T-helper 1 cell (primary cell): ENCODE measurements around the gene AFG1L.
"Not testable (repeated sequence)": the region's sequence is repeated elsewhere in the genome, so short reads cannot be mapped to it uniquely, and the experiment has no call there.

Experiments
- DNase-seq, 5 donors: peaks; one replicate each; pipeline ENCODE4 v3.0.0-alpha.2; 2012 to 2020

The AFG1L gene

DNA sequence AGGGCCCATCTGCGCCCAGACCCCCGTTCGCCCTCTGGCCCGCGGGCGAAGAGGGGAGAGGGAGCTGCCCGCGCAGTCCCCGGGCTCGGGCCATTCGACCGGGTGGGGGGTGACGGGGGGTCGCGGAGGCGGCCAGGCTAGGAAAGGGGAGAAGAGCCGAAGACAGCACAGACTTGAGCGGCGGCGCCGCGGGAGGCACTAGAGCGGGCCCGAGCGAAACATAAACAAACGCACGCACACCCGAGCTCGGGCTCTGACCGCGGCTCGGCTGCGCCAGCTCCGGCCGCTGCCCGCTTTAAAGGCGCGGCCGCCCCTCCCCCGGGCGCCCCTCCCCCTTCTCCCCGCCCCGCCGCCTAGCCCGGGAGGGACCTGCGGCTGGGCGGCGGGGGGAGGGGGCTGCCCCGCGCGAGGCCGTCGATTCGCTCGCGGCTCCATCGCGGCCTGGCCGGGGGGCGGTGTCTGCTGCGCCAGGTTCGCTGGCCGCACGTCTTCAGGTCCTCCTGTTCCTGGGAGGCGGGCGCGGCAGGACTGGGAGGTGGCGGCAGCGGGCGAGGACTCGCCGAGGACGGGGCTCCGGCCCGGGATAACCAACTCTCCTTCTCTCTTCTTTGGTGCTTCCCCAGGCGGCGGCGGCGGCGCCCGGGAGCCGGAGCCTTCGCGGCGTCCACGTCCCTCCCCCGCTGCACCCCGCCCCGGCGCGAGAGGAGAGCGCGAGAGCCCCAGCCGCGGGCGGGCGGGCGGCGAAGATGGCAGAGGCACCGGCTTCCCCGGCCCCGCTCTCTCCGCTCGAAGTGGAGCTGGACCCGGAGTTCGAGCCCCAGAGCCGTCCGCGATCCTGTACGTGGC, 265.8 kb downstream of the AFG1L start, which contains the start of gene FOXO3:
FOXO3 (plus strand) TSS at position 455 of the 846 bp plus-strand sequence; CDS start at position 747, 292 bp downstream.
- peak; percentile 48 to 74 (median 61) for DNase-seq

DNA sequence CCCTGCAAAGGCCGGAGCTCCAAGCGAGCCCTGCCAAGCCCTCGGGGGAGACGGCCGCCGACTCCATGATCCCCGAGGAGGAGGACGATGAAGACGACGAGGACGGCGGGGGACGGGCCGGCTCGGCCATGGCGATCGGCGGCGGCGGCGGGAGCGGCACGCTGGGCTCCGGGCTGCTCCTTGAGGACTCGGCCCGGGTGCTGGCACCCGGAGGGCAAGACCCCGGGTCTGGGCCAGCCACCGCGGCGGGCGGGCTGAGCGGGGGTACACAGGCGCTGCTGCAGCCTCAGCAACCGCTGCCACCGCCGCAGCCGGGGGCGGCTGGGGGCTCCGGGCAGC, 266.4 kb downstream of the AFG1L start:
- not testable (repeated sequence) for DNase-seq

DNA sequence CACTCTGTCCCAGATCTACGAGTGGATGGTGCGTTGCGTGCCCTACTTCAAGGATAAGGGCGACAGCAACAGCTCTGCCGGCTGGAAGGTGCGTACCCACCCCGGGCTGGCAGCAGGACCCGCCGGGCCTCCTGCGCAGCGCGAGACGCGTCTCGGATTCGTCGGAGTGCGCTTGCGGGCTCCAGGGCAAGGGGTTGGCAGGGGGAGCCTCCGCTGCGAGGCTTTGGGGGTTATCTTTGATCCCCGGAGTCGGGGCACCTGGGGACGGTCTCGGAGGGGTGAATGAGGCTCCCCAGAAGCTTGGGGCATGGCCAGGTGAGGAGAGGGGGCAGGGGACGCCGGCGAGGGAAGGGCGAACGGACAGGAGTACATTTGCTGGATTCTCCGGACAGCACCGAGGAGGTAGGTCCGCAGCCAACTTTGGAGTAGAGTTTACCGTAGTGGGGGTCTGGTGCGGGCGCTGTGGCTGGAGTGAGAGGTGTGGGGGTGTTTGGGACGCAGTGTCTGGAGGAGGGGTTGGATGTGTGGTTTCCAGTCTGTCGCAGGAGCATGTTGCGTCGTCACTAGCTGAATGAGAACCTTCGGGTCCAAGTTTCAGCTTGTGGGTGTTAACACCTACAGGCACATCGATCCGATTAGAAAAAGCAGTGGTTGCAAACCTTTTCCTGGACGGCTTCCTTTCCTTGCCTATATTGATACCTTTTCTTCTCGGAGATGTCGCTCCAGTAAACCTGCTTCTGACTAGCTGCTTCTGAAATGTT, 267.1 kb downstream of the AFG1L start:
- DNase-seq = no peak

DNA sequence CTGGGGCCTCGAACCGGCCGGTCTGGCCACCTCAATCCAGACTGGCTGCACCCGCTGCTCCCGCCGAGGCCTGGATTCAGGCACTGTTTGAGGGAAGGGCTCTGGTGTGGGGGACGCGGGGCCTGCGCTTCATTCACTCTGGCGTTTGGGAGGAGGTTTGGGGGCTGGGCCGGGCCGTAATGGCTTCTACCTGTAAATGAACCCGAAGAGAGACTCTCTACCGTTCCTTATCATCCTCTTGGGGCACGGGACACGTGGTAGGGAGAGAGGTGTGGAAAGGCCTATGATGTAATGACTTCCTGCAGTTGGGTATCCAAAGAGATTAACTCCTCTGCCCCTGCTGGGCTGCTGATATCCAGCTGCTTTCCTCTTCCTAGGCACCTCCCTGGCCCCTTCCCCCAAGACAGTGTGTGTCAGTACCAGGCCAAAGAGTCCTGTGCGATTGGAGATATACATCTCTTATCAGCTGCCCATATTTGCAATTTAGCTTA, 267.7 kb downstream of the AFG1L start:
- DNase-seq = no peak

DNA sequence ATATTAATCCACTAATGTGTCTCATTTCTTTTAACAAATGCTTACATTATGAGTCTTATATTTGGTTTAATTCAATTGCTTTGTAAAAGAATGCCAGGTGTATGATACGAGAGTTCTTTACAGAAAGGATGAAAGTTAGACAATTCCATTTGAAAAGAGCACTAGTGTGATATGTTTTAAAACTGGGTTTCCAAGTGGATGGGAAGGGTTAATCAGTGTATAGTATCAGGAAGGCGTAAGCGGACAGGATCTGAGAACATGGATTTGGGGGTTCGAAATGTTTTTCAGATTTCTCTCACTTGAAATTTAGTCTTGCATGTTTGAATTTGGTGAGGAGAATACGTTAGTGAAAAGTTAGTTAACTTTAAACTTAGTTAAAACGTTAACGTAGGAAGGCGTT, 268.4 kb downstream of the AFG1L start:
- no peak for DNase-seq

DNA sequence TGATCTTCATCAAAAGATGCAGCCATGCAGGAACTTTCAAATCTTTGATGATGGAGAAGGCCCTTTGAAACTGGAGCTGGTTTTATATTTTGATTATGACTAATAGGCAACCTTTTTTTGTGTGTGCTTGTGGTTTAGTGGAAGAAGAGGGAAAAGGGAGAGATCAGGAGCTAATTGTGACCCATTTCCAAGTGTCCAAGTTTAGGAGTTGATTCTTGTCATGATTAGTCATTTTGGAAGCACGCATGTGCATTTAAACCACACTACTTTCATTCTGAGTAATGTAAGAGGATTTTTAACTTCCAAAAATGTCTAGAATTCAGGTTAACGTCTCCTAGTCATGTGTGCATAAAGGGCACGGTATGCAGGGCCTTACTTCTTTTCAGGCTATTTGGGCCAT, 269.3 kb downstream of the AFG1L start:
- DNase-seq = peak in 1 of 5 donors; percentile 70

DNA sequence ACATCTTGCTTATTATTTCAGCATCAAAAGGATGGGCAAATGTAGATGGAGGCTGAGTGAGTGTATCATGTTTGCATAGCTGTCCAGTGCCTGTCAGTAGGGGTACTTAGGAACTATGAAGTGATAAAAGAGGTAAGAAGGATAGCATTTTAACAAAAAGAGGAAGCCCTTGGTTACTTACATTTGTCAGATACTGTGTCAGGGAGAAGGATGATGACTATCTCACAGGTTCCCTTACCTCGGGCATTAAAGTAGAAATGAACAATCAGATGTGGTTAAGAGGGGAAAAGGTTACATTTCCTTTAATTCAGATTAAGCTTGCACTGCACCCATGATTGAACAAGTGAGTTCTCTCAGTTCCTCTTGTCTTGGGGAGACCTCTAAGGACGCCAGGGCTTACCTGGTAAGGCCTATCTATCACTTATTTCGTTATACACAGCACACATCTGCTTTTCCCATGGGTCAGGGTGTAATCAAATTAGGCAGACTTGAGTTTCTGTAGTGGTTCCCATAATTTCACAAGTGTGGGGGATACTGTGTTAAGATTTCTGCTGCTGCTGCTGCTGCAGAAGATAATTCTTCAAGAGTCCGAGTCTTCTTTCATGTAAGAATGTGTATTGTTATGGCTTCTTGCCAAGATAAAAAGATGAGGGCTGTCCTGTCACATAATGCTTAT, 270.4 kb downstream of the AFG1L start:
- DNase-seq = peak in 1 of 5 donors; percentile 44

DNA sequence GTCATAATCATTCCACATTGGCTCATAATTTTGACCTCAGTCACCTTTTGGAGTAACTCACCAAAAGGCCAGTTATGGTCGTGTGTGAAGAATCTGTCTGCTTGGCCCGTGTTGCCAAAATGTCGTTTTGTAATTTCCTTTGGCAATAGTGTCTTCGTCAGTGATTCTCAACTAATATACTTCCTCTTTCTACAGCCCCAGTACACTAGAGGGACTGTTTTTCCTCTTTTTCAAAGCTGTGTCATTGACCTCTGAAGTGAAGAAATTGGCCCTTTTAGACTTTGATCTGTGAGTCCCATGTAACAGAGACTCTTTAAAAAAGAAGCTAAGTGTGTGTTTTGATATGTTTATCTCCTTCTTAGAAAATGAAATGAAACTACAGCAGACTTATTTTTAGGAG, 271.0 kb downstream of the AFG1L start:
- no peak for DNase-seq

DNA sequence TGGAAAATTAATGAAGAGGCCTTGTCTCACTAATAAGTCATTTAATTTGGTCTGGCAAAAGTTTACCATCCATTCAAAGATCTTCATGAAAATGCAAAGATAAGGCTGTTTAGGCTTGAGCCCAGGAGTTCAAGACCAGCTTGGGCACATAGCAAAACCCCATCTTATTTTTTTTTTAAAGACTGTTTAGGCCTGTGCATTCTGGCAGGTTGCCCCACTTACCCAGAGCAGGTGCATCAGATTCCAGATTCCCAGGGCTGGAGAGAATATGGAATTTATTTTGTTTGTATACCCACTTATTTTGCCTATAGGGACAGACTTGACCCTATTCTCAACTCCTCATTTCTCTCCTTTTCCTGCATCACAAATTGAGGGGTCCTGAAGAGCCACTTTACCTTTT, 271.6 kb downstream of the AFG1L start:
- DNase-seq = no peak

DNA sequence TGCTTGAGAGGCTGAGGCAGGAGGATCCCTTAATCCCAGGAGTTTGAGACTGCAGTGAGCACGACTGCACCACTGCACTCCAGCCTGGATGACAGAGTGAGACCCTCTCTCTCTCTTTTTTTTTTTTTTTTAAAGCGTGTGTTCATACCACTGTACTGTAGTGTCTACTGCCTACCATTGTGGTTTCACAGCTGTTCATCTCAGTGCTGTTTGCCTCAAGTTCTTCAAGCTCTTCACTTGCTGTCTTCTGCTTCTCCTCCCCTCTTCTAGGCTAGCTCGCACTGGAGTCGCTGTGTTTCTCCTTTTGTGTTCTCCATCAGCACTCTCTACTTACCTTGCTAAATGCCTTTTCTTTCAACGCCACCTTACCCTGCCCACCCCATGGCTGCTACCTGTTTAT, 273.2 kb downstream of the AFG1L start:
- DNase-seq = no peak

DNA sequence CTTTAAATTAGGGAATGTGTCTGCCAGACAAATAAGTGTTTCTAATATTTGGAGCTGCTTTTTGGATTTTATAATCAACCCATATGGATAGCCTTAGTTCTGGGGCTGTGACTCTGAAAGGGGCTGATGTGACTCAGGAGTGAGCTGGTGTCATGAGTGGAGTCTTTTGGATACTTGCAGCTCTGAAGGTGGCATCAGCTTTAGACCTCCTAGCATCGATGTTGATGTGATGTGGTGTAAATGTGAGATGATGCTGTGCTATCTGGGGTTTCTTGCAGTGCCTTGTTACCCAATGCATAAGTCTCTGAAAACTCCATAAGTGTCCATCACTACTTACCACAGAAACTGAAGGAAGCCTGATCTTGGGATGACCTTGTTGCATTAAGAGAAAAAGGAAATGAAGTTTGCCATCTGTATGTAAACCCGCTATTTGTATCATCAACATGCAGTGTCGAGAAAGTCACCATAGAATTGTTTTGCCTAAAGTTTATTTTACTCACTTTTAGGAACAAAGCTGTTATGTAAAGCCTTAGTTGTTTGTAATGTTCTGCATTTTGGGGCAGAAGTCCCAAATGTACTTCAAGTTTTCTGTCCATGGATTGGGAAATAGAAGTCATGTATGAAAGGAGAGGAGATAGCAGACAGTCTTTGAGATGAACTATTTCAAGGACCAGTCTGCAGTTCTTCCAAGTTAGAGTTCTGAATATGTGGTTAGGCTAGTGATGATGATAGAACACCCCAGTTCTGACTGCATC, 273.9 kb downstream of the AFG1L start:
- DNase-seq = no peak

DNA sequence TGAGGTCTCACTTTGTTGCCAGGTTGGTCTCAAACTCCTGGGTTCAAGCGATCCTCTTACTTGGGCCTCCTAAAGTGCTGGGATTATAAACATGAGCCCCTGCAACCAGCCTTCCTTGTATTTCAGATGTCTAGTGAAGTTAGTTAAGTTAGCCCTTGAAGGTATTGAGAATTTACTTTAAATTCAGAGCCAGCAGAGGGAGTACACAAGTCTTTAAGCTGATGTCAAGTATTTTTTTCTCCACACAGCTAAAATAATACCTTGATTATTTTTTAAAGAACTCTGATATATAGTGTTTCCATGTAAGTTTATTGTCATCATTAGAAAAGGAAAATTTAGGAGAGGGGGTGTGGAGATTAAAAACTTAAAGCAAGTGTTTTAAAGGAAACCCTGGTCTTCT, 275.7 kb downstream of the AFG1L start:
- DNase-seq = no peak

DNA sequence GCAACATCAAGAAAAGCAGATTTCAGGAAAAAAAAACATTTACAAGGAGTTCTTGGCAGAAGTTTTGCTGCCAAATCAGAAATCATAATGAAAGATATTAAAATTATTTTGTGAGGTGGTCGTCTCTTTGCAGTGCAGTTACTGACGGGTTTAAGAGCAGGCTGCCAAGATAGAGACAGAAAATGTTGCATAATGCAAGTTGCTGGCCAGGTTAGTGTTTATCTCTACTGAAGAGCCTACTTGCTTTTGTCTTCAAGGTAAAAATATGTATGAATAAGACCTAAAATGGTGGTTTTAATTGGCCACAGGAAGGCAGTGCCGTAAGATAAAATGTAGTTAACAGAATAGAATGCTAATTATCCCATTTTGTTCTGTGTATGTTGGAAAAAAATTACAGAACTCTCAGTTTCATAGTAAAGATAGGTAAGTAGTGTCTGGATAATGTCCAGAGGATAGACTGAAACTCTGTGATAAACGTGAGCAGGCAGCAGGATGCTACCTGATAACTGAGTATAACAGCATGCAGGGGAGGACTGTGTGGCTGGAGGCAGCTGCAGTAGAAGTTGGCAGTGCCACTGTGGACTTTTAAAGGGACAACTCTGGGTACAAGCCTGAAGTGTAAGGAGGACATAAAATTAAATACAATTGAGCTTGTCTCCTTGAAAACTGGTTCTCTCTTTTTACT, 279.7 kb downstream of the AFG1L start:
- no peak for DNase-seq
